Calu3 (cell line): Measurements from ENCODE around the gene RAD51B. TPM values are rescaled to one million over a fixed set of nuclear protein-coding genes. Genes with fewer than 3 reads are reported as not detected.

Experiments
- BruUV-seq: library from RNA; stranded (reverse); fragments of 400-500 nt; replicated peaks from 2 replicates; lab custom pipeline; 2021; lab: Mats Ljungman, UMichigan
- CTCF ChIA-PET: fragments of 300-600 bp; sonication (Branson Sonifier 250); formaldehyde crosslinking; loops from one replicate; lab custom pipeline; 2022; ENCODE audit warnings: antibody characterized with exemption; lab: Charles Lee
- DNase-seq: peaks from one replicate; pipeline ENCODE4 v3.0.0; 2022
- H3K27ac Mint-ChIP-seq: one replicate; pipeline ENCODE4 v1.8.0; 2022; ENCODE audit warnings: mixed read lengths; ENCODE audit not compliant: unreplicated experiment
- H3K27me3 Mint-ChIP-seq: one replicate; pipeline ENCODE4 v1.8.0; 2022; ENCODE audit warnings: mixed read lengths; ENCODE audit not compliant: unreplicated experiment
- H3K36me3 Mint-ChIP-seq: one replicate; pipeline ENCODE4 v1.8.0; 2022; ENCODE audit warnings: mild to moderate bottlenecking, moderate library complexity, mixed read lengths; ENCODE audit not compliant: insufficient read depth, unreplicated experiment
- H3K4me1 Mint-ChIP-seq: one replicate; pipeline ENCODE4 v1.8.0; 2022; ENCODE audit warnings: mild to moderate bottlenecking, low read depth, mixed read lengths; ENCODE audit not compliant: unreplicated experiment
- H3K4me3 Mint-ChIP-seq: one replicate; pipeline ENCODE4 v1.8.0; 2022; ENCODE audit warnings: mild to moderate bottlenecking, low read depth, moderate library complexity, mixed read lengths; ENCODE audit not compliant: unreplicated experiment
- H3K9me3 Mint-ChIP-seq: one replicate; pipeline ENCODE4 v1.8.0; 2022; ENCODE audit warnings: low read depth, mixed read lengths; ENCODE audit not compliant: unreplicated experiment
- intact Hi-C: fragments of 100-400 bp; cut with micrococcal nuclease; formaldehyde crosslinking; loops from one replicate; pipeline ENCODE4 v1.10.0; 2022; ENCODE audit not compliant: unreplicated experiment
- total RNA-seq: library from RNA; stranded (reverse); gene quantifications from 2 replicates; pipeline ENCODE4 v1.2.3, GENCODE V29; 2022
- TF ChIP-seq, protein P1 (sequence below): fragments of 200-600 bp; IDR thresholded peaks from one replicate; pipeline ENCODE4 v1.8.0; 2022; ENCODE audit warnings: antibody characterized with exemption; ENCODE audit not compliant: unreplicated experiment

The RAD51B gene
- total RNA-seq, 1 experiment from 2014 or later = 24.7 TPM

DNA sequence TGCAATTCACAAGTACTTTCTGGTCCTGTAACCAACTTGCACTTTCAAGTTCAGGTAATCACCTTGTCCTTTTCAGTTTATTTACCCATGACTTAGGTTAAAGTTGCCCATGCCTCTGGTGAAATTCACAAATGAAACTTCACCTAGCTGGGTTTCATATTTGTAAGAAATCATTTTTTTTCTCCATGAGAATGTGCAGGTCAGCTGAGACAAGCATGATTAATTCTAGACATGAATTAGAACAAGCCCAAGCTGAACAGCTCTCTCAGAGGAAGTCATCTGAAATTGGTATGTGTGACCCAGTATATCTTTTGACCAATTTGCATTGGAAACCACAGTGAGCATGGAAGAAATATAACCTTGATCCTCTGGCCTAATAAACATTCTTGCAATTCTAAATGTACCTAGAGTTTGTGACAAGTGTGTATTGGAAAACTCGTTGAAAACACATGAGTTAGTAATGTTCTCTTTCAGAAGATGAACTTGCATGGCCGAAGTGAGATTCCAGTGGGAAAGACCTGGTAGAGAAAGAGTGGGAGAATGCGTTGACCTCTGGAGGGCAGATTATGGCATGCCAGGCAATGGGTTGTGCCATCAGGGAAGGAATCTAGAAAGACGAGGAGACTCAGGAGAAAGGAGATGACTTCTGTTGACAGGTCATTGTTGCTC is 486.8 kb downstream of the RAD51B start:
- H3K4me1 Mint-ChIP-seq = peaks cover 40% of the 10 kb centered on the region
- H3K36me3 Mint-ChIP-seq = peaks cover 13% of the 10 kb centered on the region
- peak overlapping the region; percentile 98 for H3K27ac Mint-ChIP-seq
- H3K4me3 Mint-ChIP-seq = peak overlapping the region; percentile 43
- no TSS peak for BruUV-seq
- peaks cover 8% of the 10 kb centered on the region for H3K9me3 Mint-ChIP-seq
- CTCF ChIA-PET = interaction anchor here (0.6 to 1.7 kb wide), 14 partner anchors 9 to 527 kb away, joined by 3 to 11 read pairs (median 4); partner anchors contain the start of gene ZFP36L1
- intact Hi-C loops = loop anchor here (2.0 to 10.0 kb wide), 12 partner anchors 28 to 482 kb away; no protein-coding TSS in a partner anchor
- H3K27me3 Mint-ChIP-seq = no peaks in the 10 kb centered on the region
- TF ChIP-seq, protein P1, sequence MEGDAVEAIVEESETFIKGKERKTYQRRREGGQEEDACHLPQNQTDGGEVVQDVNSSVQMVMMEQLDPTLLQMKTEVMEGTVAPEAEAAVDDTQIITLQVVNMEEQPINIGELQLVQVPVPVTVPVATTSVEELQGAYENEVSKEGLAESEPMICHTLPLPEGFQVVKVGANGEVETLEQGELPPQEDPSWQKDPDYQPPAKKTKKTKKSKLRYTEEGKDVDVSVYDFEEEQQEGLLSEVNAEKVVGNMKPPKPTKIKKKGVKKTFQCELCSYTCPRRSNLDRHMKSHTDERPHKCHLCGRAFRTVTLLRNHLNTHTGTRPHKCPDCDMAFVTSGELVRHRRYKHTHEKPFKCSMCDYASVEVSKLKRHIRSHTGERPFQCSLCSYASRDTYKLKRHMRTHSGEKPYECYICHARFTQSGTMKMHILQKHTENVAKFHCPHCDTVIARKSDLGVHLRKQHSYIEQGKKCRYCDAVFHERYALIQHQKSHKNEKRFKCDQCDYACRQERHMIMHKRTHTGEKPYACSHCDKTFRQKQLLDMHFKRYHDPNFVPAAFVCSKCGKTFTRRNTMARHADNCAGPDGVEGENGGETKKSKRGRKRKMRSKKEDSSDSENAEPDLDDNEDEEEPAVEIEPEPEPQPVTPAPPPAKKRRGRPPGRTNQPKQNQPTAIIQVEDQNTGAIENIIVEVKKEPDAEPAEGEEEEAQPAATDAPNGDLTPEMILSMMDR = no peak
- no peak for DNase-seq

GRCh38 chr14:68306934-68307789 is 487.6 kb downstream of the RAD51B start:
- DNase-seq = peak; percentile 87
- peak overlapping the region; percentile 98 for H3K27ac Mint-ChIP-seq
- TSS peak; percentile 94 for BruUV-seq
- intact Hi-C loops = loop anchor here (2.0 to 10.0 kb wide), 12 partner anchors 28 to 482 kb away; no protein-coding TSS in a partner anchor
- H3K36me3 Mint-ChIP-seq = peaks cover 13% of the 10 kb centered on the region
- CTCF ChIA-PET = interaction anchor here (0.6 to 1.7 kb wide), 20 partner anchors 10 to 1583 kb away, joined by 3 to 10 read pairs (median 3); partner anchors contain the start of gene ZFP36L1
- peaks cover 40% of the 10 kb centered on the region for H3K4me1 Mint-ChIP-seq
- peak overlapping the region; percentile 43 for H3K4me3 Mint-ChIP-seq
- no peaks in the 10 kb centered on the region for H3K27me3 Mint-ChIP-seq
- H3K9me3 Mint-ChIP-seq = peaks cover 6% of the 10 kb centered on the region
- TF ChIP-seq, protein P1 = no peak

DNA sequence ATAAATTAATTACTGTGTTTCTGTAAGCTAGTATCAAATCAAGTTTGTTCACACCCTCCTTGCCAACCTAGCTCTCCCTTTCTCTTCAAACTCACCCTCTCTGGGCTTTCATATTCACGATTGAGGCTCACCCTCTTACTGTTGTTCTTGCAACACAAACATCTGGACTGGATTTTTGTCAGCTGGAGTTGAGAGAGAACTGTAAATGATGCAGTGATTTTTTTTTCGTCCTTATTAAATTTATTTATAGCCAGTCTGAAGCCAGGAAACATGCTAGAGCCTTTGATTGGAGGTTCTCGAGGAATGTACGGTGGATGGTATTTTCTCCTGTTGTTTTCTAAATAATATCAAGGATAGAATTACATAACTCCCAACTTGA is 488.2 kb downstream of the RAD51B start:
- peak overlapping the region; percentile 98 for H3K27ac Mint-ChIP-seq
- H3K4me3 Mint-ChIP-seq = no peak overlapping the region
- H3K4me1 Mint-ChIP-seq = peaks cover 40% of the 10 kb centered on the region
- BruUV-seq = no TSS peak
- H3K27me3 Mint-ChIP-seq = no peaks in the 10 kb centered on the region
- intact Hi-C loops = loop anchor here (2.0 to 10.0 kb wide), 12 partner anchors 29 to 481 kb away; no protein-coding TSS in a partner anchor
- peaks cover 3% of the 10 kb centered on the region for H3K9me3 Mint-ChIP-seq
- CTCF ChIA-PET = interaction anchor here (0.5 to 1.7 kb wide), 17 partner anchors 10 to 1582 kb away, joined by 3 to 10 read pairs (median 3); no protein-coding TSS in a partner anchor
- DNase-seq = no peak
- TF ChIP-seq, protein P1 = no peak
- H3K36me3 Mint-ChIP-seq = peaks cover 13% of the 10 kb centered on the region

- H3K27ac Mint-ChIP-seq = peak overlapping the region; percentile 98
- CTCF ChIA-PET = interaction anchor here (0.6 to 0.8 kb wide), 4 partner anchors 9 to 290 kb away, joined by 3 to 11 read pairs (median 5); no protein-coding TSS in a partner anchor
- H3K36me3 Mint-ChIP-seq = peaks cover 13% of the 10 kb centered on the region
- intact Hi-C loops = loop anchor here (5.0 to 10.0 kb wide), 4 partner anchors 58 to 348 kb away; no protein-coding TSS in a partner anchor
- no peaks in the 10 kb centered on the region for H3K27me3 Mint-ChIP-seq
- TF ChIP-seq, protein P1 = no peak
- DNase-seq = no peak
- BruUV-seq = no TSS peak
- H3K4me1 Mint-ChIP-seq = peaks cover 40% of the 10 kb centered on the region
- H3K9me3 Mint-ChIP-seq = no peaks in the 10 kb centered on the region
- no peak overlapping the region for H3K4me3 Mint-ChIP-seq
Measured at GRCh38 chr14:68308726-68309520, 489.3 kb downstream of the RAD51B start.
